GM19351 (cell line): ENCODE measurements around the gene ZKSCAN3.
"Not testable (repeated sequence)": the region's sequence is repeated elsewhere in the genome, so short reads cannot be mapped to it uniquely, and the experiment has no call there.

Experiments used
- ATAC-seq: cut with Tn5 transposase; IDR thresholded peaks from one replicate; pipeline ENCODE4 v1.9.1; 2021; ENCODE audit warnings: mild to moderate bottlenecking, moderate library complexity; ENCODE audit not compliant: unreplicated experiment

Gene ZKSCAN3

DNA sequence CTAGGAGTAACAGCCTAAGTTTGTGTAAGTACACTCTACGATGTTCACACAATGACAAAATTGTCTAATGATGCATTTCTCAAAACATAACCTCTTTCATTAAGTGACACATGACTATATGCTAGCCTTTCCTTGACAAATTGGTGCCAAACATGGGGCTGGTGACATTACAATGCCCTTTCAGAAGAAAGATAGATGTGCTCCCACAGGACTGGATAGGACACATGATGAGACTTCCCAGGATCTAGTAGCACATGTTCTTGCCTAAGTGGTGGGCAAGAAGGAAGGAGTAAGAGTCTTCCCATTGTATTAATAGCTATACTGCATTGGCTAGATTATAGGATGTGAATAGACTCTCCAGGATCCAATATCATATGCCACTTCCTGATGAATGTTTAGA lies 21.5 kb downstream of the ZKSCAN3 start:
- ATAC-seq: no peak

DNA sequence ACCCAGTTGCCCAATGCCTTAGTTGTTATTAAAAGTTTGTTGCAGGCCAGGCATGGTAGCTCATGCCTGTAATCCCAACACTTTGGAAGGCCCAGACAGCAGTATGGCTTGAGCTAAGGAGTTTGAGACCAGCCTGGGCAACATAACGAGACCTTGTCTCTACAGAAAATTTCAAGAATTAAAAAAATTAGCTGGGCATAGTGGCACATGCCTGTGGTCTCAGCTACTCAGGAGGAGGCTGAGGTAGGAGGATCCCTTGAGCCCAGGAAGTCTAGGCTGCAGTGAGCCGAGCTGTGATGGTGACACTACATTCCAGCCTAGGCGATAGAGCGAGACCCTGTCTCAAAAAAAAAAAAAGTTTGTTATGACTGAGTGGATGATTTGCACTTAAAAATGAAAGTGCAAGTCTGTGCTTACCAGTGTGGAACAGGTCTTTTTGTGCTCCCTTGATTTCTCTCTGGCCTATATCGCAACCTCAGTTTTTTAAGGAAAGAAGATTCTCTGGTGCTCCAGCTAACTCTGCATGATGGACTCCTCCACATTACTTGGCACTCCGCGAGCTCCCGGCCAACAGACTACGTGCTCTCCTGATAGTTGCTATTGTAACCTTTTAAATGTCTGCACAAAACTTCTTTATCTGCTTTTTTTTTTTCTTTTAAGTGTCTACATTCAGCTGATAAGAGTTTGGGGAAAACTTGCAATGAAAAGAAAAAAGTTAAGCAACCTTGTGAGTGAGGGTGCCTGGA lies 22.1 kb downstream of the ZKSCAN3 start:
- peak; percentile 76 for ATAC-seq

DNA sequence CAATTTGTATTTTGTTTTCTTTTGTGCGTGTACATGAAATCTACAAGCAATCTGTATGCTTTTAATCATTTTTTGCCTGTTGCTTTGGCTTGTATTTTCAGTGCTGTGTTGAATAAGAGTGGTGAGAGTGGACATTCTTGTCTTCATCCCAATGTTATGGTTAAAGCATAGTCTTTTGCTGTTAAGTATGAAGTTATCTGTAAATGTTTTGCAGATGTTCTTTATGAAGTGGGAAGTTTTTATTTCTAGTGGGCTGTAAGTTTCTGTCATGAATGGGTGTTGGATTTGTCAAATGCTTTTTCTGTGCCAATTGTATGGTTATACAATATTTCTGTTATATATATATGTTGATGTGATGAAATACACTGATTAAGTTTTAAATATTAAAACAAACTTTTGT lies 24.2 kb downstream of the ZKSCAN3 start:
- no peak for ATAC-seq

DNA sequence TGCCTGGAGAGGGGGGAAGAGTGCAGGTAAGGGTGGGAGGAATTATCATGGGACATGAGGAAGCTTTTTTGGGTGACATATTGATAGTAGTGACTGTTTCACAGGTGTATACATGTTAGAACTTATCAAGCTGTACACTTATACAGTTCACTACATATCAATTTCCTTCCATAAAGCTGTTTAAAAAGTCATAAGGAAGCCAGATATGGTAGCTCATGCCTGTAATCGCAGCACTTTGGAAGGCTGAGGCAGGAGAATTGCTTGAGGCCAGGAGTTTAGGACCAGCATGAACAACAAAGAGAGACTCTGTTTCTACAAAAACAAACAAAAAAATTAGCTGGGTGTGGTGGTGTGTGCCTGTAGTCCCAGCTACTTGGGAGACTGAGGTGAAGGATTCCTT lies 28.1 kb downstream of the ZKSCAN3 start:
- no peak for ATAC-seq

DNA sequence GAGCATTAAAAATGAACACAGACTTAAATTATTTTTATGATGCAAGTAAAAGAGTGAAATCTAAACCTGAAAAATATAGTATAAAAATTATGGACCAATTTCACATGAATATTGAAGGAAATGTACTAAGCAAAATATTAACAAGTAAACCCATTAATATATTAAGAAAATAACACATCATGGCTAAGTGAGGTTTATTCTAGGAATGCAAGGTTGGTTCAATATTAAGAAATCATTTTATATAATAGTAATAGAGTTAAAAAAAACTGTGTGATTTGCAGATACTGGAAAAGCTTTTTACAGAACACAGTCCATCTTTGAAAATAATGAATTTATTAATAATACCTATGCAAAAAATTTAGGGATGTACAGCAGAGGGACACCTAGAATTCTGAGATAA lies 28.9 kb downstream of the ZKSCAN3 start:
- no peak for ATAC-seq

DNA sequence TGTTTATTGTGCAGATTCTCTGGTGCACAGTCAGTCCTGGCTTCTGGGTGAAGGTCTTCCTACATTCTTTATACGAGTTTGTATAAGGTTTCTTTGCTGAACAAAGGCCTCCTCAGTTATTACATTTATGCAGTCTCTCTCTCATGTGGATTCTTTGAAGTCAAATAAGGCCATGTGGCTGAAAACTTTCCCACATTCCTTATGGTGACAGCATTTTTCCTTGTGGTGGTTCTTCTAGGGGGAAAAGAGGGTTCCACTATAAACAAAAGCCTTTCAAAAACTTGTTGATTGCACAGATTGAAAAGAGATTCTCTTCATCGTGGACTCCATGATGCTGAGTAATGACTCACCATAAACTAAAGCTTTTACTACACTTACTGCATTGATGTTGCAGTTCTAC lies 30.6 kb downstream of the ZKSCAN3 start:
- no peak for ATAC-seq

DNA sequence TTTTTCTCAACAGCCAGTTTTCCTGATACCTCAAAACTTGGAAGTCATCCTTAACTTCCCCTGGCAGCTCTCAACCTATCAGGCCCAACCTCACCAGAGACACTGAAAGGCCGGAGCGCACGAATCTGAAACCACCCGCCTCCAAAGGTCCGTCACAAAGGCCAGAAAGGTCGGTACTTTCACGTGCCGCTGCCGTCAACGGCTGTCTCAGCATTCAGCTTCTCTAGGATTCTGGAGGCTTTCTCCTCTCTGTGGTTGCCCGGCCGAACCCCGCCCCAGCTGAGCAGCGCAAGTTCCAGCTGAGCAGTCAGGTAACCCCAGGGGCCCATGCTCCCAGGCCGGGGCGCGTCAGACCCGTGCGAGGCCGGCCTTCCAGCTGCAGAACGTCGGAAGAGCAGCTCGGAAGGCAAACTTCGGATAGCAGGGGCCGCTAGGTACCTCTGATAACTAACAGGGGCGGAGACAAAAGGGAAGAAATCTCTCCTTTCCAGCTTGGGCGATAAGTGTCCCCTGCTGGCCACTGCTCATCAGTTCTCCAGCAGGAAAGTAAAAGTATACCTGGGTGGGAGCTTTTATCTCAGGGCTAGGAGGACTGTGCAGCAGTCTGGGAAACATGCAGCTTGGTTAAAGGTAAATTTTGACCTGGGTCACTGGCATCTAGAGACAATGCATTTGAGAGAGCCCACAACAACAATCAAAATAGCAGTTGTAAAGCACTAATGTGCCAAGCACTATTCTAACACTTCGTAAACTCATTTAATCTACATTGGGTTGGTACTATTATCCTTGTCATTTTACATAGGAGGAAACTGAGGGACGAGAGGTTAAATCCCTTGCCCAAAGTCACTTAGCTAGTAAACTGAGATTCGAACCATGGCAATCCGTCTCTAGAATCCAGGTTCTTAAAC lies 33.7 kb downstream of the ZKSCAN3 start:
- peak; percentile 91 for ATAC-seq

DNA sequence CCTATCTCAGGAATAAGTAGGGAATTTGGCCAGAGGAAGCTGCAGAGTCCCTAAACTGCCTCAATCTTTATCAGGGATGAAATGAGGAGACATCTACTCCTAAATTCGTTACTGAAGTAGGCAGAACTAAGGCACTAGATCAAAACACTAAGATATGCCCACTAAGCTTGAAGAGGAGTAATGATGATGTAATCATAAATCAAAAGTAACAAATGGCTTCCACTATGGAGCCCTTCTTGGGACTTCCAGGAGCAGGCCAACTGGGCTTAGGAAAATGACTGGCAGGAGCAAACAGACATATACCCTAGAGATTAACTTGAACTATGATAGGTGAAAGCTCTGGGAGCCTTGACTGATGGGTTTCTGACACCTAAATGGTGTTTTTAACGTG lies 34.4 kb downstream of the ZKSCAN3 start:
- ATAC-seq: no peak

DNA sequence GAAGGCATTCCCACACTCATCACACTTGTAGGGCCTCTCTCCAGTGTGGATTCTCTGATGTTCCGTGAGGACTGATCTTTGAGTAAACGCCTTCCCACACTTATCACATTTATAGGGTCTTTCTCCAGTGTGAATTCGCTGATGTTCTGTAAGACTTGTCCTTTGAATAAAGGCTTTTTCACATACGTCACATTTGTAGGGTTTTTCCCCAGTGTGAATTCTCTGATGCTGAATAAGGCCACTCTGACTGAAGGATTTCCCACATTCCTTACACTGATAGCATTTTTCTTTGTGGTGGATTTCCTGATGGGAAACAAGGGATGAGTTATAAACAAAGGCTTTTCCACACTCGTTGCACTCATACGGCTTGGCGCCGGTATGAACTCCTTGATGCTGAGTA lies 40.9 kb downstream of the ZKSCAN3 start:
- ATAC-seq: no peak

DNA sequence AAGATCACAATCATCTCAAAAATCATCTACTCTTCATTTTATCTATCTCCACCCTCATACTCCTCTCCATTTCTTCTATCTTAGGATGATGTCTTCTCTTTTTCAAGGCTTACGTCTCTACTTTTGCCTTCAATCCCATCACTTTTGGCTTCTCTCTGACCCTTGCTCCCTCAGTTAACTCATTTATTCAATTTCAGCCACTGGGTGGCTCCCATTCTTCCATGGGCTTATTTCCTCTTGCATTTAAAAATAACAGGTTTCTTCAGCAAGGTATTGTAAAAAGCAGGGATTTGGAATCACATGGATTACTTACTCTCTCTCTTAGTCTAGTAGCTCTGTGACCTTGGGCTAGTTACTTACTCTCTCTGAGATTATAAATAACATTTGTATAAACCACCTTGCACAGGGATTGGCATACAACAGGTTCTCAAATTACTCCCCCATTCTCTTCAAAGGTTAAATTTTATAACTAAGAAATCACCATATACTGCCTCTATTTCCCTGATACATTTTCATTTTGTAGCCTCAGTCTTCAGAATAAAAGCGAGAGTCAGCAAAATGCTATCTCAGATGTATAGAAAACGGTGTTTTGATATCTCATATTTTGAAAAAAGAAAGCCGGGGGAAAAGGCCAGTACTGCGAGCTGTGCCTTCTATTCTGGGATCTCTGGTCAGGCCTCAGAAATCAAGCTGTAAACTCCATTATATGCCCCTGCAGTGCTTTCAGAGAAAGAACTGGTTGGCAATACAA lies 44.3 kb downstream of the ZKSCAN3 start:
- no peak for ATAC-seq

DNA sequence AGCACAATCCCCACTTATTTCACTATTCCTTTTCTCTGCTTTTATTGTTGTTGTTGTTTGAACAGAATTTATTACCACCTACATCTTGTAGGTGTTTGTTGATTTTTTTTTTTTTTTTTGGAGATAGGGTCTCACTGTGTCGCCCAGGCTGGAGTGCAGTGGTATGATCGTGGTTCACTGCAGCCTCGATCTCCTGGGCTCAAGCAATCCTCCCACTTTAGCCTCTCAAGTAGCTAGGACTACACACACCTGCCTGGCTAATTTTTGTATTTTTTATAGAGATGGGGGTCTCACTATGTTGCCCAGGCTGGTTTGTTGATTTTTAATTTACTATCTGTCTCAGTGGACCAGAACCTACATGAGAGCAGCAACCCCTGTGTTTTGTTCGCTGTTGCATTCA lies 46.2 kb downstream of the ZKSCAN3 start:
- ATAC-seq: no peak

DNA sequence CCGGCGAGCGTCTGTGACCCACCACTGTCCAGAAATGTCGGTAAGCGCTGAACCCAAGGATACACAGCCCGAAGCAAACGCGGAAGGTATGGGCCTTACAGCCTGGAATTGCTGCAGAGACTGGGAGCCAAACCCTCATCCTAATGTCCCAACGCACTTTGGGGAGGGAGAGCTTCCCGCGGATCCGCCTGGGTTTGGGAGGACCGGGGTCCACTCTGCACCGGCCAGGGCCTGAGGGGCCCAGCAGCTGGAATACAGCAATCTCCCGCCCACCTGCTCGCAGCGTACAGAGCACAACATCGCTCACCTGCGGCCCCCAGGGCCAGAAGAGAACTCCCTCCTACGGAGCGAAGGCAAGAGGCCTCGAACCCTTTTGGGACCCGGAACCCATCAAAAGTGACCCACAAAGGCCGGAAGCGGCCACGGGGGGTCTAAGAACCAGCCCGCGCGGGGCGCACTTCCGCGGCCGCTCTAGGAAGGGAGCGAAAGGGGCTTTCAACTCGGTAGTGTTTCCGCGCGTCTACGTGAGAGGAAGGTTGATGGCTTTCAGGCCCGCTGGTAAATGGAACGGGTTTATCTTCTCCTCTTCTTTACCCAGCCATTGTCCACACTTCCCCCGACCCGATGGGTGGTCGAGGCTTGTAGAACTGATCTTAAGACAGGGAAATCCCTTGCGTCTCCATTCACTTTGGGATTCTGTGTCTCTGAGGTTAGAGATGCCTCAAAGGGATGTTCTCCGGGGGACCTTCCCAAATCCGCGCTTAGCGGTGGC lies 49.8 kb downstream of the ZKSCAN3 start, which contains the start of gene ZSCAN12:
Gene ZSCAN12 (minus strand): TSS at position 398 of the 772 bp plus-strand sequence. CDS start 1,342 bp downstream, outside the sequence.
- peak; percentile 76 for ATAC-seq

DNA sequence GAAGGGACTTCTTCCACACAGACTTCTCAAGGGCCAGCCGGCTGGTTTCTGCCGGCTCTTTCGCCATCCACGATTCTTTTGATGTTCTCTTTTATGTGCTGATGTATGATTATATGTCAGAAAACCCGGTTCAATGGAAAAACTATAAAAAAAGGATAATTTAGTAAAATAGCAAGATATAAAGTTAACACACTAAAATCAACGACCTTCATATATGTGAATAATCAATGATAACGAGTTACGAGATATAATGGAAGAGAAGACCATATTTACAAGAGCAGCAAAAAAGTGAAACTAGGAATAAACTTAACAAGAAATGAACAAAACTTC lies 50.3 kb downstream of the ZKSCAN3 start:
- ATAC-seq: no peak

DNA sequence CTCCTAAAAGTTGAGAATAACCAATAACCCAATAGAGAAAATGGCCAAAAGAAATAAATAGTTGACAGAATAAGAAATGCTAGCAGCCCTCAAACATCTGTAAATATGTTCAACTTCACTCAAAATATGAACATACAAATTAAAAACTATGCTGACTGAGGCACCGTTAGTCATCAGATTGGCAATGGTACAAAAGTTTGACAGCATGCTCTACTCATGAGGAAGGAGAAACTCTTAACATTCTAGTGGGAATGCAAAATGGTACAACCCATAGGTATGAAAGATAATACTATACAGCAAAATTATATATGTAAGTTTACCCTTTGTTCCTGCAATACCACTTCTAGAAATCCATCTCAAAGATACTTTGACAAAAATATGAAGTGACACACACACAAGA lies 51.4 kb downstream of the ZKSCAN3 start:
- ATAC-seq: no peak

DNA sequence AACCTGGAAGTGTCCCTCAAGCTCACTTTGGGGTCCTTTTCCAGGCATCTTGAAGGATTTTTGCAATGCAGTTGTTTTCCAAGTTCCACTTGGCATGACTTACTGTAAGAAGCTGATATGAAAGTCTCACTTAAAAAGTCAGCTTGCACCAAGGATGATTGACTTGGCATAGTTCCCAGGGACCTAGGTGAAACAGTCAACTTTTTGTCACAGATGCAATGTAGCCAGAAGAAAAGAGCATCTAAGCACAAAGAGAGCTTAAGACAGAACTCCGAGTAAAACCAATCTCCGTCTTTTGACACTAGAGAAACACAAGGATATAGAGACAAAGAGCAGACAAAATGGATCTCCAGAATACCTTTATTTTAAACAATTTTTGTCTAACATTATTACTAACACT lies 52.5 kb downstream of the ZKSCAN3 start:
- ATAC-seq: no peak

DNA sequence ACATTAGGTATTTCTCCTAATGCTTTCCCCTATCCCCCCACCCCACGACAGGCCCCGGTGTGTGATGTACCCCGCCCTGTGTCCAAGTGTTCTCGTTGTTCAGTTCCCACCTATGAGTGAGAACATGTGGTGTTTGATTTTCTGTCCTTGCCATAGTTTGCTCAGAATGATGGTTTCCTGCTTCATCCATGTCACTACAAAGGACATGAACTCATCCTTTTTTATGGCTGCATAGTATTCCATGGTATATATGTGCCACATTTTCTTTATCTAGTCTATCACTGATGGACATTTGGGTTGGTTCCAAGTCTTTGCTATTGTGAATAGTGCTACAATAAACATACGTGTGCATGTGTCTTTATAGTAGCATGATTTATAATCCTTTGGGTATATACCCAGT lies 54.2 kb downstream of the ZKSCAN3 start:
- not testable (repeated sequence) for ATAC-seq

DNA sequence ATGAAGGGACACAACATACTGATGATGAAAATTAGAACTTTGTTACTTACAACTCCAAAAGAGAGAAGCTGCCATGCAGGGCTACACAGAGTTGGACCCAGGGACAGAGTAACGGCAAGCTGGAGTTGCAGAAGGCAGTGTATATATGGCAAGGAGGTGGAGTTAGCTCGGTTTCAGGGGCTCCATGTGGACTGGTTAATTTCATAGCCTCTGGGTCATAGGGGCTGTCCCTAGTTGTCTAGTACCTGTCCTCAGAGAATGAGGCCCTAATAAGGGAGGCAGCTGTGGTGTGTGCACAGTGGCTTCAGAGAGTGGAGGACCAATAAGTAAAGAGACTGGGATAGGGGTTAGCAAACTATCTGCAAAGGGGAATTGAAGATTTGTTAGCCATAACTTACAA lies 57.7 kb downstream of the ZKSCAN3 start:
- no peak for ATAC-seq

DNA sequence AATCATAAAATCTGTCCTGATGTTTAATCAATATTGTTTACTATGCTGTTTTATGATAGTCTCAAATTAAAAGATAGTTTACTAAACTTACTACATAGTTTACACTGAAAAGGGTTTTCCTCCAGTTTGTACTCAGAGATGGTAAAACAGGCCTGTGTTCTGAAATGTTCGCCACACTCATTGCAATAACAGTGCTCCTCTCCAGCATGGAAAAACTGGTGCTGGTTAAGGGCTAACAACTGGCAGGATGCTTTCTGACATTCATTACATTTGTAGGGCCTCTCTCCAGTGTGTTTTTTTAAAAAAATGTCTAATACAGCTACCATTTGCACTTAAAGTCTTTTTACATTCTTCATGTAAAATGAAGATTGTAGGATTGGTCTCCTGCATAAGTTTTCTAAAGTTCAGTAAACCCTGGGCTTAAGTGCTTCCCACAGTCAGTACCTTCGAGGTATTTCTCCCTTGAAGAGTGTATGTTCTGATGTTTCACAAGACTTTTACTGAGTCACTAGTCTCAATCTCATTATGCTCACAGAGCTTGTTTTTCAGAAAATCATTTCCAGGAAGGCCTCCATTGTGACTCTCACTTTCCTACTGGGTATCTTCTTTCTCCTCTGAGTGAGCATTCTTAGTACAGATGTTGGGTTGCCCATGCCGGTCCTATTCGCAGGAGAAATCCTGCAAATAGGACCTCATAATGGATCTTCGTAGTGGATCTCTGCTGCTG lies 58.5 kb downstream of the ZKSCAN3 start:
- no peak for ATAC-seq

DNA sequence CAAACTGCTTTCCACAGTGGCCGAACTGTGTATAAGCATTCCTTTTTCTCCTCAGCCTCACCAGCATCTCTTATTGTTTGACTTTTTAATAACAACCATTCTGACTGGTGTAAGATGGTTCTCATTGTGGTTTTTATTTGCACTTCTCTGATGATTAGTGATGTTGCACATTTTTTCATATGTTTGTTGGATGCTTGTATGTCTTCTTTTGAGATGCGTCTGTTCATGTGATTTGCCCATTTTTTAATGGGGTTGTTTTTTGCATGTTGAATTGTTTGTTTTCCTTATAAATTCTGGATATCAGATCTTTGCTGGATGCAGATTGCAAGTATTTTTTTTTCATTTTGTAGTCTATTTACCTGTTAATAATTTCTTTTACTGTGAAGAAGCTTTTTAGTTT lies 61.0 kb downstream of the ZKSCAN3 start:
- no peak for ATAC-seq

DNA sequence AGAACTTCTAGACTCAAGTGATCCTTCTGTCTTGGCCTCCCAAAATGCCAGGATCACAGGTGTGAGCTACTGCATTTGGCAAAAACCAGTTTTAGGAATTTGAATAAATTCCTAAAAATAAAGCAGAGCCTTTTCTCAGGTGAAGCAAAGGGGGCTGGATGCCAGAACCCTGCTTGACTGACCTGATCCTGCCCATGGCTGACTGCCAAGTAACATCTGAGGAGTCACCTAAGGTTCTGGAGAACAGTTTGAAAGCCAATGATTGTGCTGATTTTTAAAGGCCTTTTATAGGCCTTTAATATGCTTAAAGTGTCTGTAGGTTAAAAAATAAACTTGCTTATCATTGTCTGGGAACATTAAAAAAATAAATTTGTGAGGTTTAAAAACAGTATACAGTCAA lies 63.9 kb downstream of the ZKSCAN3 start:
- no peak for ATAC-seq
